ENCODE measurements around the gene HDX. TPM values are rescaled to one million over a fixed set of nuclear protein-coding genes. Genes with fewer than 3 reads are reported as not detected.
"Not testable (repeated sequence)": the region's sequence is repeated elsewhere in the genome, so short reads cannot be mapped to it uniquely, and the experiment has no call there.

Gene HDX
- total RNA-seq, 1 donor from 2014 or later: 11.4 TPM

GRCh38 chrX:84357296-84357695 lies 145.0 kb downstream of the HDX start:
- DNase-seq (ENCODE audit: low spot score in 2 of 2) (no peak), FAIRE-seq (no peak)

- no peak for FAIRE-seq
- DNase-seq (ENCODE audit: low spot score in 2 of 2): no peak
Observed at GRCh38 chrX:84340968-84341367, 161.3 kb downstream of the HDX start.

DNA sequence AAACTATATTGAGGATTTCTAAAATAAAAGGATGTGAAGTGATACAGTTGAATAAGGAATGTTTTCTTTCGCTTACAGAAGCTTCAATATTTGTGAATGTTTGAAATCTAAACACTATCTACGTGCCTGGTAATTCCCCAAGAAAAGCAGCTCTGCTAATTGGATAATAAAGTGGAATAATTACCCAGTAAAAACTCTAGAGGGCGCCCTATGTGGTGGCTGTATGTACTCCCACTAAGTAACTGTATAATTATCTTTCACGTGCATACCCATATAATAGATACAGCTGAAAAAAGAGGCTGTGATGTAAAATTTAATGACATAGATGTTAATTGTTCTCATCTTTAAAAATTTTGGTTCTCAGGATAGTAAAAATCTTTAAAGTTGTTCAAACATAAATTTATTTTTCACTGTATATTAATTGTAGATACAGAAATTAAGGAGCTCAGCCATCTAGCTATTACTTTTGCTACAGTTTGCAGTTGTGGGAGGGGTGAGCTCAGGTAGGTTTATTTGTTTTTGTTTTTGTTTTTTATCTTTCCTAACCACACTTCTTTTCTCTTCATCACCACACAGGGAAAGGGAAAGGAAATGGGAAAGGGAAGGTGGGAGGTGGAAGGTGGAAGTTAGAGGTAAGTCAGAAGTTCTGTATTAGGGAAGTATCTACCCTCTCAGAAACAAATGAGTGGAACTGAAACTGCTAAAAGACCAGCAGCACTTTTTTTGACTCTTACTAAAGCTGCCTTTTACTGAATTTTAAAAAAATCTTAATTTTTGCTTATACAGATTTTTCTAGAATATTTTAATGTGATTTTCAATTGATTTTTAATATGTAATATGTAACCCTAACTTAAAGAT lies 162.5 kb downstream of the HDX start:
- FAIRE-seq: no peak
- DNase-seq (ENCODE audit: low spot score in 2 of 2): no peak

DNA sequence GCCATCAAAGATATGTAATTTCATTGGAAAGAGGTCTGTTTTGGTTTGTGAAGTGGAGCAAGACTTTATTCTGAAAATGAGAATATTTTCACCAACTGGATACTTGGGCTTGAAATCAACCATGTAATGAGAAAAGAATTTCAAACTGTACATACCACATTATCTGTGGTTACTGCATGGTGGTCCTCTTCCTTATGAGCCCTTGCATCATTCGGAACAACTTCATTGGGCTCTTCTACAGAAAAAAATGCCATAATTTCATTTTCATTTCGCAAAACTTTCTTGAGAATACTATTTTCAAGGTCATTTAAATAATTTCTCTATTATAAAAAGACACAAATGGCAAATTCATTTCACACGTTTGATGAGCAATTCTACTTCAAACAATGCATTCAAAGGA lies 165.6 kb downstream of the HDX start:
- DNase-seq (ENCODE audit: low spot score in 2 of 2) (no peak), FAIRE-seq (no peak)

DNA sequence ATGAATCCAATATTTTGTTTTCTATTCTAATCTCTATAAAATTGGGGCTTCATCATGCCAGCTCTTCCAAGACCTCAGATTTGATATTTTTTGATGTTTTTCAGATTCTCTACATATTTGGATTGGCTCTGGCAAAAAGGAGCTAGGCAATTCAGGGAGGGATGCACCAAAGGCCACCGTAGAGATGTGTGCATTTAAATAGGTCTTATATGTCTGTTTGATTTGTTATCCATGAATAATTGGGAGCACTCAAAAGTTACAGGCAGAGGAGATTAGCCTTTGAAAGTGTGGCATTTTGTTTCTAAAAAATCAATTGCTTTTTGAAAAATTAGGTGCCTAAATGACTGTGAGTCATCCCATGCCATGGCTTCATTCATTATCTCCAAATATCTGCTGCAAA lies 167.1 kb downstream of the HDX start:
- DNase-seq (ENCODE audit: low spot score in 2 of 2): no peak
- FAIRE-seq: no peak

- DNase-seq (ENCODE audit: low spot score in 2 of 2) (no peak), FAIRE-seq (no peak)
Observed at GRCh38 chrX:84322083-84322827, 180.0 kb downstream of the HDX start.

DNA sequence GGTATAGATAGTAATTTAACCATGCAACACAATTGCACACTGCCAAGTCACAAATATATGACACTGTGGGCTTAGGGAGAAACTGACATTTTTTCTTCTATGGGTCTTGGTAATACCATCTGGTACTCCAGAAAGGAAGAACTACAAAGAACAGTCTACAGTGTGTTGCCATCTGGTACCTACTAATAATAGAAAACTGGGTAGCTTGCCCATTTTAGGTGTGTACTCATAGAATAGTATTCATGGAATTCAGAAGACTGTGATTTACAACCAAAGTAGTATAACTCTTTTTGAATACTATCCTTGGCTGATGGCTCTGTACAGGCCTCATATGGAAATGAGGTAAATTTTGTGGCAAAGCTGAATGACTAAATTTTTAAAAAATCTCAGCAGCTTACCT lies 181.6 kb downstream of the HDX start:
- no peak for DNase-seq (ENCODE audit: low spot score in 2 of 2)
- FAIRE-seq: no peak

- FAIRE-seq (no peak), DNase-seq (ENCODE audit: low spot score in 2 of 2) (no peak)
Observed at GRCh38 chrX:84320023-84320422, 182.2 kb downstream of the HDX start.

- DNase-seq (ENCODE audit: low spot score in 2 of 2) (no peak), FAIRE-seq (no peak)
Observed at GRCh38 chrX:84318661-84319060, 183.6 kb downstream of the HDX start.

DNA sequence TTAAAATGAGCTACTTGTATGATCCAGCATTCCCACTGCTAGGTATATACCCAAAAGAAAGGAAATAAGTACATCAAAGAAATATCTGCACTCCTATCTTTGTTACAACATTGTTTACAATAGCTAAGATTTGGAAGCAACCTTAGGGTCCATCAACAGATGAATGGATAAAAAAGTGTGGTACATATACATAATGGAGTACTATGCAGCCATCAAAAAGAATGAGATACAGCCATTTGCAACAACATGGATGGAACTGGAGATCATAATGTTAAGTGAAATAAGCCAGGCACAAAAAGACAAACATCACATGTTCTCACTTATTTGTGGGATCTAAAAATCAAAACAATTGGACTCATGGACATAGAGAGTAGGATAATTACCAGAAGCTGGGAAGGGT lies 186.3 kb downstream of the HDX start:
- FAIRE-seq; DNase-seq (ENCODE audit: low spot score in 2 of 2): not testable (repeated sequence)

Small RNA genes lying within 50 kb of the gene (small RNA-seq; reads per million reads assigned to genes)
- gene AL450471.1: not detected
